PFSK-1 (cell line): ENCODE measurements around the gene LRIG3.

Source experiments
- FOXP2 ChIP-seq: optimal IDR thresholded peaks from 2 replicates; pipeline ENCODE3; 2011; ENCODE audit warnings: borderline replicate concordance, control low read depth, inconsistent platforms; ENCODE audit not compliant: insufficient read depth; ENCODE audit errors: extremely low read length, extremely low read depth
- POLR2AphosphoS5 ChIP-seq: IDR thresholded peaks from 2 replicates; pipeline ENCODE4 v1.6.1; 2012; ENCODE audit warnings: low read depth, mild to moderate bottlenecking, control low read depth, low read length, moderate library complexity
- REST ChIP-seq, 2 experiments: IDR thresholded peaks; 2 replicates each; pipeline versions ENCODE4 v1.6.1 to v1.8.0; 2011 to 2012; ENCODE audit warnings: low read depth in 2 of 2, low read length in 2 of 2, control low read depth in 1 of 2, inconsistent platforms in 1 of 2, mild to moderate bottlenecking in 1 of 2, moderate library complexity in 1 of 2; ENCODE audit not compliant: insufficient read depth in 1 of 2
- SIN3A ChIP-seq: IDR thresholded peaks from 2 replicates; pipeline ENCODE4 v1.6.1; 2012; ENCODE audit warnings: mild to moderate bottlenecking, low read length, moderate library complexity, borderline replicate concordance; ENCODE audit not compliant: insufficient read depth
- TAF1 ChIP-seq: IDR thresholded peaks from 2 replicates; pipeline ENCODE4 v1.6.1; 2012; ENCODE audit warnings: low read length, control low read depth, borderline replicate concordance; ENCODE audit not compliant: insufficient read depth

LRIG3 gene

GRCh38 chr12:58963844-58964243 lies 43.5 kb upstream of the LRIG3 start:
- TF ChIP-seq SIN3A: no peak

- TF ChIP-seq POLR2AphosphoS5: no peak
- no peak for TF ChIP-seq TAF1
- no peak for TF ChIP-seq REST (IDR thresholded peaks at IDR 0.05; ENCODE audit: insufficient read depth in 1 of 2, low read depth in 2 of 2, low read length in 2 of 2)
- TF ChIP-seq FOXP2: no peak
- no peak for TF ChIP-seq SIN3A
Measured at GRCh38 chr12:58961906-58962305, 41.6 kb upstream of the LRIG3 start.

- TF ChIP-seq REST (IDR thresholded peaks at IDR 0.05; ENCODE audit: insufficient read depth in 1 of 2, low read depth in 2 of 2, low read length in 2 of 2) (no peak), POLR2AphosphoS5 (no peak), TAF1 (no peak), SIN3A (no peak), FOXP2 (no peak)
Measured at GRCh38 chr12:58961166-58961565, 40.9 kb upstream of the LRIG3 start.

- no peak for TF ChIP-seq POLR2AphosphoS5
- TF ChIP-seq TAF1: no peak
- TF ChIP-seq SIN3A: no peak
- no peak for TF ChIP-seq FOXP2
- TF ChIP-seq REST (IDR thresholded peaks at IDR 0.05; ENCODE audit: insufficient read depth in 1 of 2, low read depth in 2 of 2, low read length in 2 of 2): no peak
Measured at GRCh38 chr12:58959639-58960300, 39.5 kb upstream of the LRIG3 start.

- TF ChIP-seq TAF1 (no peak), SIN3A (no peak), POLR2AphosphoS5 (no peak), REST (IDR thresholded peaks at IDR 0.05; ENCODE audit: insufficient read depth in 1 of 2, low read depth in 2 of 2, low read length in 2 of 2) (no peak), FOXP2 (no peak)
Measured at GRCh38 chr12:58957298-58957697, 37.0 kb upstream of the LRIG3 start.
